ENCODE data around the gene MITF.

GRCh38 chr3:69932087-69932486 is 192.8 kb downstream of the MITF start:
- TF ChIP-seq, protein P1, sequence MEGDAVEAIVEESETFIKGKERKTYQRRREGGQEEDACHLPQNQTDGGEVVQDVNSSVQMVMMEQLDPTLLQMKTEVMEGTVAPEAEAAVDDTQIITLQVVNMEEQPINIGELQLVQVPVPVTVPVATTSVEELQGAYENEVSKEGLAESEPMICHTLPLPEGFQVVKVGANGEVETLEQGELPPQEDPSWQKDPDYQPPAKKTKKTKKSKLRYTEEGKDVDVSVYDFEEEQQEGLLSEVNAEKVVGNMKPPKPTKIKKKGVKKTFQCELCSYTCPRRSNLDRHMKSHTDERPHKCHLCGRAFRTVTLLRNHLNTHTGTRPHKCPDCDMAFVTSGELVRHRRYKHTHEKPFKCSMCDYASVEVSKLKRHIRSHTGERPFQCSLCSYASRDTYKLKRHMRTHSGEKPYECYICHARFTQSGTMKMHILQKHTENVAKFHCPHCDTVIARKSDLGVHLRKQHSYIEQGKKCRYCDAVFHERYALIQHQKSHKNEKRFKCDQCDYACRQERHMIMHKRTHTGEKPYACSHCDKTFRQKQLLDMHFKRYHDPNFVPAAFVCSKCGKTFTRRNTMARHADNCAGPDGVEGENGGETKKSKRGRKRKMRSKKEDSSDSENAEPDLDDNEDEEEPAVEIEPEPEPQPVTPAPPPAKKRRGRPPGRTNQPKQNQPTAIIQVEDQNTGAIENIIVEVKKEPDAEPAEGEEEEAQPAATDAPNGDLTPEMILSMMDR (IDR thresholded peaks at IDR 0.05; ENCODE audit: low read depth, low read length), result no peak
- no peak for TF ChIP-seq POLR2A (IDR thresholded peaks at IDR 0.05; ENCODE audit: extremely low read depth, insufficient read length)
- TF ChIP-seq, protein P2, sequence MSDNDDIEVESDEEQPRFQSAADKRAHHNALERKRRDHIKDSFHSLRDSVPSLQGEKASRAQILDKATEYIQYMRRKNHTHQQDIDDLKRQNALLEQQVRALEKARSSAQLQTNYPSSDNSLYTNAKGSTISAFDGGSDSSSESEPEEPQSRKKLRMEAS (IDR thresholded peaks at IDR 0.05; ENCODE audit: low read depth, low read length), result no peak
